Epithelial cell of esophagus (primary cell): ENCODE results near the gene FLNC.

Experiments used
- DNase-seq: peaks from one replicate; pipeline ENCODE4 v3.0.0; 2010; ENCODE audit warnings: low read depth
- H3K4me3 ChIP-seq: 2 replicates; pipeline ENCODE4 v1.5.1; 2011; ENCODE audit warnings: mild to moderate bottlenecking, low read length, control low read depth
- CTCF ChIP-seq: IDR thresholded peaks from 2 replicates; pipeline ENCODE4 v1.5.1; 2011; ENCODE audit warnings: low read depth, mild to moderate bottlenecking, low read length, control low read depth, inconsistent platforms; ENCODE audit not compliant: insufficient read depth; ENCODE audit errors: missing control alignments

The FLNC gene

GRCh38 chr7:128852537-128853254 lies 22.5 kb downstream of the FLNC start:
- no peak for TF ChIP-seq CTCF
- no peak for DNase-seq
- H3K4me3 ChIP-seq, result no peak overlapping the region

DNA sequence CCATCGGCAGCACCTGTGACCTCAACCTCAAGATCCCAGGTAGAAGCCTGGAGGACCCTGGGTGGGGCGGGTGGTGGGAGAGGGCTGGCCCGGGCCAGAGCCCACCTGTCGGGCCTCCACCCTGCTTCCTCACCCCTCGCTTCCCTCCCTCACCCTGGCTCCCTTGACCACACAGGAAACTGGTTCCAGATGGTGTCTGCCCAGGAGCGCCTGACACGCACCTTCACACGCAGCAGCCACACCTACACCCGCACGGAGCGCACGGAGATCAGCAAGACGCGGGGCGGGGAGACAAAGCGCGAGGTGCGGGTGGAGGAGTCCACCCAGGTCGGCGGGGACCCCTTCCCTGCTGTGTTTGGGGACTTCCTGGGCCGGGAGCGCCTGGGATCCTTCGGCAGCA lies 23.6 kb downstream of the FLNC start:
- DNase-seq, result no peak
- H3K4me3 ChIP-seq, result no peak overlapping the region
- TF ChIP-seq CTCF, result no peak

- TF ChIP-seq CTCF, result no peak
- no peak overlapping the region for H3K4me3 ChIP-seq
- DNase-seq, result no peak
Observed at GRCh38 chr7:128854396-128854795, 24.2 kb downstream of the FLNC start.

DNA sequence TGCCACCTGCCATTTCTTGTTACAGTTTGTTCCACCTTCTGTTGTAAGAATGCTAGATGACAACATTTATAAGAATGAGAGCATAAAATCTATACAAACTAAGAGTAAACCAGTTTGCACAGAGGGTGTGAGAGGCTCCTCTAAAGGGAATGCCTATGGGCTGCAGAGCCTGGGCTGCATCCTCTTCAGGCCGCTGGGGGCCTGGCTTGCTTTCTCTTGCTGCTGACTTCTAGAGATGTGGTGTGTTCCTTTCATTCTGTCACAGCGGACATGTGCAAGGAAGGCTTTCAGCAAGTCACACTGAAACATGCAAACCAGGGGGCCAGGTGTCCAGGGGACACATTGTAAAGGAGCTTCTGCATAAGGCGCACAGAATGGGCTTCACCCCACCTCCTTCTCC lies 25.4 kb downstream of the FLNC start:
- no peak overlapping the region for H3K4me3 ChIP-seq
- no peak for DNase-seq
- TF ChIP-seq CTCF, result no peak

DNA sequence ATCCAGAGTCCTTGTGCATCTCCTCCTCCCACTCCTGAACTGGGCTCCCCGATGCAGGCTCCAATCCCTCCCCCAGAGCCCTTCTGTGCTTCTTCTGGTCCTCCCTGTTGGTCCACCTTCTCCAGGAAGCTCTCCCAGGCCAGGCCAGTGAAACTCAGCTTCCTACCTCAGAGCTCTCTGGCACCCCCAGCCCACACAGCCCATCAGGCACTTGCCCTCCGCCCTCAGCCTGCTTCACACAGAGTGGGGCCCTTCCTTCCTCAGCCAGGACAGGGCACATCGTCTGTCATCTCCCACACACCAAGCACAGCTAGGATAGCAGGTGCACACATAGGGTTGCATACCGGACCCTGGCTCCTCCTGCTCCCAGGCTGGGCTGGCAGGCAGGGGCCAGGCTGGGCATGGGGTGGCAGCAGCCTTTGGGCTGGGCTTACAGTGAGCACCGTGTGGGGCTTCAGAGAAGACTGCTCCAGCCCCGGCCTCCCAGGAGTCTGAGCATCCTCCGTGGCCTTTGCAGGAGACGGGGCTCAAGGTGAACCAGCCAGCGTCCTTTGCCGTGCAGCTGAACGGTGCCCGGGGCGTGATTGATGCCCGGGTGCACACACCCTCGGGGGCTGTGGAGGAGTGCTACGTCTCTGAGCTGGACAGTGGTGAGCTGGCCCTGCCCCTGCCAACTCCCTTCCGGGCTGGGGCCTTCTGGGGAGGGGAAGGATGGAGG lies 26.0 kb downstream of the FLNC start:
- no peak overlapping the region for H3K4me3 ChIP-seq
- no peak for TF ChIP-seq CTCF
- no peak for DNase-seq

- H3K4me3 ChIP-seq, result no peak overlapping the region
- DNase-seq, result no peak
- no peak for TF ChIP-seq CTCF
Observed at GRCh38 chr7:128858380-128859231, 28.4 kb downstream of the FLNC start.
